ENCODE results near the gene C1QB.
A peak's percentile ranks its signal among the peaks of the same experiment; 100 is the strongest.

C1QB gene

GRCh38 chr1:22637907-22638445, 15.1 kb upstream of the C1QB start:
- POLR2A ChIA-PET: no interaction called here
- TF ChIP-seq CTCF (IDR thresholded peaks at IDR 0.05; ENCODE audit: control extremely low read depth, extremely low read depth, low read depth, missing control alignments): no peak
- CTCF ChIA-PET: interaction anchor here (2.8 kb wide), 1 partner anchor 217 kb away, joined by 19 read pairs; no protein-coding TSS in a partner anchor

GRCh38 chr1:22638476-22639234, 14.4 kb upstream of the C1QB start:
- POLR2A ChIA-PET: no interaction called here
- no peak for DNase-seq (ENCODE audit: extremely low spot score)
- no peak for TF ChIP-seq CTCF (IDR thresholded peaks at IDR 0.05; ENCODE audit: control extremely low read depth, extremely low read depth, low read depth, missing control alignments)
- CTCF ChIA-PET: interaction anchor here (2.8 kb wide), 1 partner anchor 218 kb away, joined by 19 read pairs; no protein-coding TSS in a partner anchor

More at GRCh38 chr1:22637907-22638445, 15.1 kb upstream of the C1QB start:
- no peak for DNase-seq (ENCODE audit: extremely low spot score)

GRCh38 chr1:22639286-22639685, 13.8 kb upstream of the C1QB start:
- ChIA-PET POLR2A (no interaction called here), CTCF (interaction anchor here (2.8 kb wide), 1 partner anchor 219 kb away, joined by 19 read pairs; no protein-coding TSS in a partner anchor)
- TF ChIP-seq CTCF (IDR thresholded peaks at IDR 0.05; ENCODE audit: control extremely low read depth, extremely low read depth, low read depth, missing control alignments): no peak
- no peak for DNase-seq (ENCODE audit: extremely low spot score)

GRCh38 chr1:22641247-22641646, 11.8 kb upstream of the C1QB start:
- TF ChIP-seq CTCF (IDR thresholded peaks at IDR 0.05; ENCODE audit: control extremely low read depth, extremely low read depth, low read depth, missing control alignments): no peak
- ChIA-PET CTCF (interaction anchor here (0.6 to 3.2 kb wide), 11 partner anchors 9 to 1644 kb away, joined by 3 to 25 read pairs (median 5); partner anchors contain the start of gene C1QB), POLR2A (no interaction called here)
- DNase-seq (ENCODE audit: extremely low spot score): no peak

GRCh38 chr1:22641906-22642636, 11.0 kb upstream of the C1QB start:
- ChIA-PET CTCF (interaction anchor here (0.7 to 3.2 kb wide), 19 partner anchors 9 to 515 kb away, joined by 3 to 25 read pairs (median 3); partner anchors contain the start of gene C1QB), POLR2A (no interaction called here)
- peak; percentile 91 for TF ChIP-seq CTCF (IDR thresholded peaks at IDR 0.05; ENCODE audit: control extremely low read depth, extremely low read depth, low read depth, missing control alignments)
- DNase-seq (ENCODE audit: extremely low spot score): peak; percentile 86

GRCh38 chr1:22643381-22643780, 9.7 kb upstream of the C1QB start, which contains the start of gene C1QC:
Gene C1QC (plus strand): TSS chr1:22643633. CDS start chr1:22644024, 391 bp downstream.
- ChIA-PET CTCF (interaction anchor here (1.1 to 2.4 kb wide), 3 partner anchors 60 to 227 kb away, joined by 3 to 25 read pairs (median 4); no protein-coding TSS in a partner anchor), POLR2A (no interaction called here)
- TF ChIP-seq CTCF (IDR thresholded peaks at IDR 0.05; ENCODE audit: control extremely low read depth, extremely low read depth, low read depth, missing control alignments): no peak
- DNase-seq (ENCODE audit: extremely low spot score): no peak

All from GM10248 (cell line).